Right atrium auricular region (tissue), 2 donors: ENCODE measurements around the gene PCTP. TPM values are rescaled to one million over a fixed set of nuclear protein-coding genes. Genes with fewer than 3 reads are reported as not detected.

Experiments
- DNase-seq: peaks from one replicate; pipeline ENCODE4 v3.0.0-alpha.2; 2019; ENCODE audit warnings: low spot score
- H3K27ac ChIP-seq, 2 donors: fragments of 200-600 bp; sonication (generic); 1 replicate in 1 of 2; 2 replicates in 1 of 2; pipeline ENCODE4 v1.5.1; 2016 to 2019
- H3K27me3 ChIP-seq, 2 donors: fragments of 200-600 bp; sonication (generic); one replicate each; pipeline versions ENCODE4 v1.5.1 to v1.6.0; 2017 to 2019
- H3K36me3 ChIP-seq: fragments of 200-600 bp; sonication (generic); one replicate; pipeline ENCODE4 v1.5.1; 2016
- H3K4me1 ChIP-seq, 2 donors: fragments of 200-600 bp; sonication (generic); one replicate each; pipeline versions ENCODE4 v1.5.1 to v1.6.0; 2017 to 2019
- H3K4me3 ChIP-seq, 2 donors: fragments of 200-600 bp; sonication (generic); 1 replicate in 1 of 2; 2 replicates in 1 of 2; pipeline ENCODE4 v1.5.1; 2017 to 2019; ENCODE audit warnings: mild to moderate bottlenecking in 1 of 2, moderate library complexity in 1 of 2
- H3K9me3 ChIP-seq, 2 donors: fragments of 200-600 bp; sonication (generic); one replicate each; pipeline ENCODE4 v1.5.1; 2019
- total RNA-seq, 2 donors: library from RNA; depleted of rRNA; stranded (reverse); fragments of >200 nt; gene quantifications; one replicate each; pipeline ENCODE4 v1.1.0, GENCODE V29; 2016
- TF ChIP-seq, protein P1 (sequence below), 2 donors: fragments of 200-600 bp; sonication (generic); IDR thresholded peaks; one replicate each; pipeline ENCODE4 v1.5.1; 2019; ENCODE audit warnings: antibody characterized with exemption in 2 of 2

The PCTP gene
- total RNA-seq, 2 donors from 2014 or later = 15.1 to 27.0 TPM

- TF ChIP-seq, protein P1, sequence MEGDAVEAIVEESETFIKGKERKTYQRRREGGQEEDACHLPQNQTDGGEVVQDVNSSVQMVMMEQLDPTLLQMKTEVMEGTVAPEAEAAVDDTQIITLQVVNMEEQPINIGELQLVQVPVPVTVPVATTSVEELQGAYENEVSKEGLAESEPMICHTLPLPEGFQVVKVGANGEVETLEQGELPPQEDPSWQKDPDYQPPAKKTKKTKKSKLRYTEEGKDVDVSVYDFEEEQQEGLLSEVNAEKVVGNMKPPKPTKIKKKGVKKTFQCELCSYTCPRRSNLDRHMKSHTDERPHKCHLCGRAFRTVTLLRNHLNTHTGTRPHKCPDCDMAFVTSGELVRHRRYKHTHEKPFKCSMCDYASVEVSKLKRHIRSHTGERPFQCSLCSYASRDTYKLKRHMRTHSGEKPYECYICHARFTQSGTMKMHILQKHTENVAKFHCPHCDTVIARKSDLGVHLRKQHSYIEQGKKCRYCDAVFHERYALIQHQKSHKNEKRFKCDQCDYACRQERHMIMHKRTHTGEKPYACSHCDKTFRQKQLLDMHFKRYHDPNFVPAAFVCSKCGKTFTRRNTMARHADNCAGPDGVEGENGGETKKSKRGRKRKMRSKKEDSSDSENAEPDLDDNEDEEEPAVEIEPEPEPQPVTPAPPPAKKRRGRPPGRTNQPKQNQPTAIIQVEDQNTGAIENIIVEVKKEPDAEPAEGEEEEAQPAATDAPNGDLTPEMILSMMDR (IDR thresholded peaks at IDR 0.05) = no peak
- Histone ChIP-seq H3K4me3 (no peak overlapping the region), H3K27ac (no peak overlapping the region), H3K27me3 (no peaks in the 10 kb centered on the region), H3K9me3 (no peaks in the 10 kb centered on the region), H3K4me1 (no peaks in the 10 kb centered on the region), H3K36me3 (no peaks in the 10 kb centered on the region)
- no peak for DNase-seq
Observed at GRCh38 chr17:55818451-55819375, 67.9 kb downstream of the PCTP start.

DNA sequence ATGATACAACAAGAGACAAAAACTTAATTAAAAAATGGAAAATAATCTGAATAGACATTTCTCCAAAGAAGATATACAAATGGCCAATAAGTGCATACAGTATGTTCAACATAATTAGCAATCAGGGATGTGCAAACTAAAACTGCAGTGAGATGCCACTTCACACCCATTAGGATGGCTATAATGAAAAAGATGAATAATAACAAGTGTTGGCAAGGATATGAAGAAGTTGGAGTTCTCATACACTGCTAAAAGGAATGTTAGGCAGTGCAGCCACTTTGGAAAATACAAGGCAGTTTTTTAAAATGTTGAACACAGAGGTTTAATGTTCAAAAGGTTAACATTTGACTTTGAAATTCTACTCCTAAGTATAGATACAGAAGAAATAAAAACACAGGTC, 69.8 kb downstream of the PCTP start:
- Histone ChIP-seq H3K9me3 (no peaks in the 10 kb centered on the region), H3K27me3 (no peaks in the 10 kb centered on the region), H3K4me3 (no peak overlapping the region), H3K27ac (no peak overlapping the region), H3K4me1 (no peaks in the 10 kb centered on the region), H3K36me3 (no peaks in the 10 kb centered on the region)
- TF ChIP-seq, protein P1 (IDR thresholded peaks at IDR 0.05) = no peak
- DNase-seq = no peak

- Histone ChIP-seq H3K4me1 (no peaks in the 10 kb centered on the region), H3K9me3 (no peaks in the 10 kb centered on the region), H3K27me3 (no peaks in the 10 kb centered on the region), H3K36me3 (no peaks in the 10 kb centered on the region), H3K27ac (no peak overlapping the region), H3K4me3 (no peak overlapping the region)
- DNase-seq = no peak
- TF ChIP-seq, protein P1 (IDR thresholded peaks at IDR 0.05) = no peak
Observed at GRCh38 chr17:55822028-55822427, 71.2 kb downstream of the PCTP start.

DNA sequence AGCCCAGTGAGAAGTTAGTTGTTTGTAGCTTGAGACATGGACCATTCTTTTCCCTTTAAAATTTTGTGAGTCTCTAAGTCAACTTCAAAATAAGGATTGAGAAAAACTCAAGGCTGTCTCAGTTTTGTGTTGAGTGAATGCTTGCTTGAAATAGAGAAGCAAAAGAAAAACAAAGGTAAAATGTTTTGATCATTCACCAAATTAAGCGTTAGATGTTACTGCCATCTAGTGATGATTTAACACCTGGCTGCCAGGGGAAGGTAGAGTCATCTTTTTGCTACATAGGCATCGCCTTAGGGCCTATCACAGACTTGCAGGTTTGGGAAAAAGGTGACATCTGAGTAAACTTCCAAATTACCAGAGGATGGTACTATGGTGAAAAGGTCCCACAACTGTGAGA, 74.4 kb downstream of the PCTP start:
- no peak for DNase-seq
- Histone ChIP-seq H3K9me3 (no peaks in the 10 kb centered on the region), H3K27me3 (no peaks in the 10 kb centered on the region), H3K36me3 (no peaks in the 10 kb centered on the region), H3K4me1 (no peaks in the 10 kb centered on the region), H3K4me3 (no peak overlapping the region), H3K27ac (no peak overlapping the region)
- TF ChIP-seq, protein P1 (IDR thresholded peaks at IDR 0.05) = peak in 1 of 2 donors; percentile 52

Other genes starting within 250 kb of the PCTP start
- not detected for gene SMIM36, start 239.6 kb upstream of the PCTP start, total RNA-seq
- 10 to 100 TPM; 18.0 to 26.1 TPM for gene TMEM100, start 28.2 kb upstream of the PCTP start, total RNA-seq